GM21390 (cell line): Measurements from ENCODE around the gene GIPC1.

Experiments
- ATAC-seq: cut with Tn5 transposase; IDR thresholded peaks from one replicate; pipeline ENCODE4 v1.9.1; 2021; ENCODE audit not compliant: unreplicated experiment

Gene GIPC1

DNA sequence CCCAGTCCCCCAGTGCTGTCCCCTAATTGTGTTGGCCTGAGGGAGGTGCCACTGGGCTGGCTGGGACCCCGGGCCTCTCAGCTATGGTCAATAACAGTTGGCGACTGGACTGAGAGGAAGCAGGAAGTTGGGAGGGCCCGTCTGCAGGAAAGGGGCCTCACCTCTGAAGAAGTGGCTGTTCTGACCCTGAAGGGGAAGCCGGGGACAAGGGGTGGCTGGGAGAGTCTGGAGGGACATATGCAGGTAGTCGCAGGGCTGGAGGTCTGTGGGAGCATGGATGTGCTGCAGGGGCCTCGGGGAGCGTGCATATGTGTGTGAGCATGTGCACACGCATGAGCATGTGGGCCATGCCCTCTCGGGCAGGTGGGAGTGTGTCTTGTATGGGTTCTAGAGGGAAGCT, 56.9 kb downstream of the GIPC1 start:
- no peak for ATAC-seq

DNA sequence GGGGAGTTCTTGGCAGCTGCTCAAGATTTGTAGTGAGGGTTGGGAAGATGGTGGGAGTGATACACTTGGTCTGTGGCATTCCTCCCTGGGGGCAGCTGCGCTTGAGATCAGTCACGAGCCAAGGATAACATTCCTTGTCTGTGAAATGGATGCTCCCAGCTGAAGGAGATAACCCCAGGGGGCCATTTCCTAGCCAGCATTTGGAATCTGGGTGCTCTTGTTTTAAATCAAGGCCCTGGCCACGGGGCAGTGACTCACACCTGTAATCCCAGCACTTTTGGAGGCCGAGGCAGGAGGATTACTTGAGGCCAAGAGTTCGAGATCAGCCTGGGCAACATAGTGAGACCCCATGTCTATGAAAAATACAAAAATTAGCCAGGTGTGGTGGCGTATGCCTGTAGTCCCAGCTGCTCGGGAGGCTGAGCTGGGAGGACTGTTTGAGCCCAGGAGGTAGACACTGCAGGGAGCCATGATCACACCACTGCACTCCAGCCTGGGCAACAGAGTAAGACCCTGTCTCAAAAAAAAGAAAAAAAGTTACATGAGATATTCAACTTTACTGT, 58.3 kb downstream of the GIPC1 start:
- ATAC-seq: no peak

DNA sequence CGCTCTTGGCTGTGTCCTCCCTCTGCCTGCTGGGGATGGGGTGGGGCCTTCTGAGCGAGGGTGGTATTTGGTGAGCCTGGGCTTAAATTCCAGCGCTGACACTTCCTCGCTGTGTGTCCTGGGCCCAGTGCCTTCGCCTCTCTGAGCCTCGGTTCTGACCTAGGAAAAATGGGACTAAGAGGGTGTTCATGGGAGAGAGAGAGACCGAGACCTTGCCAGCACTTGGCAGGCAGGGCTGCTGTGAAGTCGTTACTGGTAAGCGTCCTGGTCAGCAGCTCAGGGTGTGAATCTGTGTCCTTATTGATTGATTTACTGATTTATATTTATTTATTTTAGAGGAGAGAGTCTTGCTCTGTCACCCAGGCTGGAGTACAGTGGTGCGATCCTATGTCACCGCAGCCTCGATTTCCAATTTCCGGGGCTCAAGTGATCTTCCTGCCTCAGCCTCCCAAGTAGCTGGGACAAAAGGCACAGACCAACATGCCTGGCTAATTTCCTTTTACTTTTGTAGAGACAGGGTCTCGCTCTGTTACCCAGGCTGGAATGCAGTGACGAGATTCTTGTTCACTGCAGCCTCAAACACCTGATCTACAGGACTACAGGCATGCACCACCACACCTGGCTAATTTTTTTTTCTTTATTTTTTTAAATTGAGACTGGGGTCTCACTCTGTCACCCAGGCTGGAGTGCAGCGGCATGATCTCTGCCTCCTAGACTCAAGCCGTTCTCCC, 60.4 kb downstream of the GIPC1 start:
- ATAC-seq: no peak

DNA sequence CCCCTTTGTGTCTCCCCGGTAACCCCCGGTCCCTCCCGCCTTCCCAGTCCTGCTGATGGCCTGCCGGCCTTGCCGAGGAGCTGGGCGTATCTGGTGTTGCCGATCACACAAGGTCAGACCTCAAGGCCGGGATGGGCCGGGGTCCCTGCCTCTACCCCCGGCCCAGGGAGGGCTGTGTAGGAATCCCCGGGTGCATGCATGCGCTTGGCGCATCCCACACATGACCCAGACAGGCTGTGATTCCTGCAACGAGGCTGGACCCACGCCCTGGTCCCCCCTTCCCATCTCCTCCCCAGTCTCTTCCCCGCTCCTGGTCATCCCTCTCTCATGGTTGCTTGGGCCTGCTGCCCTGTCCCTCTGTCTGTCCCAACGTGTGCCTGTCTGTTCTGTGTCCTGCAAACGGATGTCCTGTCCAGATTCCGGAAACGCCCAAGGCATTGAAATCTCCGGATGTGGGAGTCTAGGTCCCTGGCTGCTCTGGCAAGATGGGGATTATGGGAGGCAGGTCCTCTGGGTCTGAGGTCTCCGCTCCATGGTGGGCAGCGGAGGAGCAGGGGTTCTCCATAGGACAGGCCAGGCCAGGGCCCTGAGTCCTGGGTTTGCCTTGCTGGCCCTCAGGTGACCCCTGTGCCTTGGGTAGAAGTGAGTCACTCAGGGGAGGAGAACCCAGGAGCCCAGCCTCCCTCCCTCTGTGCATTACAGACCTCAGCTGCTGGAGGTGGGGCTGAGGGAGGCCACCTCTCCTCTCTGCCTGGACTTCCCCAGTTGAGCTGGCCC, 61.2 kb downstream of the GIPC1 start:
- no peak for ATAC-seq

DNA sequence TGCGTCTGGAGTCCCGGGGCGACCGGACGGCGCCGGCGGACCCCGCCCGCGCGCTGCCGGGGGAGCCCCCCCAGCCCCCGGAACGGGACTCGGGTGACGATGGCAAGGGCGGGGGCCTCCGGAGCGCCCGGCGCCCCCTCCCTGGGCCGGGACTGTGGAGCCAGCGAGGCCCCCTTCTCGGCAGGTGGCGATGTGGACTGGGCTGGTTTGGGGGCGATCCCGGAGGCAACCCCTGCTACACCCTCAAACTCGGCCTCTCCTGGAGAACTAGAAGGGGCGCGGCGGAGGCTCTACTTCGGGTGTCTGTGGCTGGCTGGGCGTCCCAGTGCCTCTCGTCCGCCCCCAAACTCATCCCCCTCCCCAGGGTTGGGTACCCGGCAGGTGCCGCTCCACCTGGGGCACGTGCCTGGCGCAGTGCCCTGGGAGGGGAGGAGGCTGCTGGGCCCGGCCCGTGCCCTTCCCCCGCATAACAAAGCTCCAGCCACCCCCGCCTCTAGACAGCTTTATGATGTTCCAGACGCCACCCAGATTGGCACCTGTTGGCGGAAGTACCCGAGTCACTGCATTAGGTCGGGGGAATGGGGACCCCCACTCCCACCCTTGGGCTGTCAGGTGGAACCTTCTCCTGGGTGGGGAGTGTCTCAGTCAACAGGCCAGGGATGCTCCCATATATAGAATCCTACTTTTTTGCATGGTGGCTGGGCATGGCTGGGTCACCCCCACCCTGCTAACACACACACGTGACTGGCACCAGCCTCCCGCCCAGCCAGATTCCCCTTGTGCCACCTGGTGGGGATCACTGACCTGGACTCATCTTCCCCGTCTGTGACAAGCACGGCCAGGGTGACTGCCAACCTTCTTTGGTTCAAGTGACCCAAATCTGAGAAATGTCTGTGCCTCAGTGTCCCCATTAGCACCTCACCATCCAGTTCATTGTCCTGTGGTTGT, 62.1 kb downstream of the GIPC1 start:
- no peak for ATAC-seq

DNA sequence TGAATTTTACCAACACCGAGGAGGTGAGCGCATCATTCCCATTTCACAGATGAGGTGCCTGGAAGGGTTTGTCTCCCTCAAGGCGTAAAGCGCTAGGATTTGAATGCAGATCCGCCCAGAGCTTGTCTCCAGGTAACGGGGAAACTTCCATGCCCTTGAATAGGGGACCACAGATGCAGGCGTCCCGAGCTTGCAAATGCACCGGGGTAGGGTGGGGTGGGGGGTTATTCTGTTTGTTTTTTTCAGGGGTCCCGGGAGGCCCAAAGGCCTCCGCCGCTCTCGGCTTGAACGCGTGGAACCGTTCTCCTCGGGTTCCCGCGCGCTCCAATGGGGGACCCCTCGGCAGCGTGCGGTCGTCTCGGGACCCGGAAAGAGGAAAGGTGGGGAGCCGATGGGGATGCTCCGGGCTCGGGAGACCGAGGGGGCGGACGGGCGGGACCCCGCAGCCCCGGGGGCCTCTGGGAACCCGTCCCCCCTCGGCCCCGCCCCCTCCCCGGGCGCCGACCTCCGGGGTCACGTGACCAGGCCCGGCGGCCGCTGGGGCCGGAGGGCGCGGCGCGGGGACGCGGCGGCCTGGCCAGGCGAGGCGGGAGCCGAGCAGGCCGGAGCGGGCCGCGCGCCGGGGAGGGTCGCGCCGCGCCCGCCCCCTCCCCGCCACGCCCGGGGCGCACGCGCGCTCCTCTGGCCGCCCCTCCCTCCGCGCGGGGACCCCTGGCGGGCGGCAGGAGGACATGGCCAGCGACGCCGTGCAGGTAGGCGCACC, 63.0 kb downstream of the GIPC1 start, which contains the start of gene PKN1:
Gene PKN1, plus strand, starts transcription at position 516 of the 763 bp plus-strand sequence. Its CDS starts 216 bp downstream, at position 732.
- no peak for ATAC-seq

DNA sequence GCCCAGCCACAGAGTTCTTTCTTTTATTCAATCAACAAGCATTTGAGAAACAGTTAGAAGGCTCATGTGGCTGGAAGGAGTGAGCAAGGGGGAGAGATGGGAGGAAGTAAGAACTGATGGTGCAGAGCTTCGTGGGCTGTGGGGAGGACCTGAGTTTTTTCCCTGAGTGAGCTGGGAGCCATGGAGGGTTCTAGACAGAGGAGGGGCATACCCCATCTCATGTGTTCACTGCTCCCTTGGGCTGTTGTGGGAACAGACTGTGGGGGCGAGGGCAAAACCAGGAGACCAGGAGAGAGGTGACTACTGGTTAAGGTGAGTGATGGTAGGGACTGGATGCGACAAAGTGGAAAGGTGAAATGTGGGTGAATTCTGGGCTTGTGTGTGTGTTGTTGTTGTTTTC, 65.2 kb downstream of the GIPC1 start:
- ATAC-seq: no peak

DNA sequence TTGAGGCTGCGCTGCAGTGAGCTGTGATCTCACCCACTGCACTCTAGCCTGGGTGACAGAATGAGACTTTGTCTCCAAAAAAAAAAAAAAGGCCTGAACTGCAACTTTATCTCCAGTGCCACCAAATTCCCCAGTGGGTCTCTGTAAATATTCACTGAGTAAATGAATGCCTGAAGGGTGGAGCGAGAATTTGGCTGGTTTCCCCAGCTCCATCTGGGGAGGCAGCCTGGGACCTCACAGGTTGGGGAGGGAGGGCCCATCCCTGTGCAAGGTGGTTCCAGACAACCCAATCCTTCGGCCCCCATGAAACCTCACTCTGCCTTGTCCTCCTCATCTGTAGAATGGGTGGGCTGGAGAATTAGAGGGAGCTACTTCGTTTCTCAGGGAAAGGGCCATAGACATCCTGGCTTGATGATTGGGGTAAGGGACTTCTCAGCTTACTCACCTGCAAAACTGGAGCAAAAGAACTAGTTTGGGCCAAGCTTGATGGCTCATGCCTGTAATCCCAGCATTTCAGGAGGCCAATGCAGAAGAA, 67.0 kb downstream of the GIPC1 start:
- no peak for ATAC-seq
